Fibroblast of lung (primary cell): Measurements from ENCODE around the gene PHACTR2. TPM values are rescaled to one million over a fixed set of nuclear protein-coding genes. Genes with fewer than 3 reads are reported as not detected.

Experiments used
- DNase-seq, 2 donors: peaks; one replicate each; pipeline versions ENCODE4 v3.0.0 to v3.0.0-alpha.2; 2010; ENCODE audit warnings: low read depth in 2 of 2
- H2AFZ ChIP-seq: 2 replicates; pipeline ENCODE4 v1.5.1; 2012; ENCODE audit warnings: low read length, control low read depth, inconsistent platforms
- H3K27ac ChIP-seq: 2 replicates; pipeline ENCODE4 v1.5.1; 2011; ENCODE audit warnings: low read length, control low read depth; ENCODE audit not compliant: insufficient read depth
- H3K27me3 ChIP-seq: 2 replicates; pipeline ENCODE4 v1.5.1; 2011; ENCODE audit warnings: mild to moderate bottlenecking, low read length; ENCODE audit not compliant: control insufficient read depth, insufficient read depth
- H3K36me3 ChIP-seq: 2 replicates; pipeline ENCODE4 v1.5.1; 2011; ENCODE audit warnings: low read length; ENCODE audit not compliant: control insufficient read depth, insufficient read depth
- H3K4me1 ChIP-seq: 2 replicates; pipeline ENCODE4 v1.5.1; 2011; ENCODE audit warnings: low read length; ENCODE audit not compliant: control insufficient read depth, insufficient read depth; ENCODE audit errors: extremely low read depth
- H3K4me2 ChIP-seq: 2 replicates; pipeline ENCODE4 v1.5.1; 2011; ENCODE audit warnings: low read length, control low read depth; ENCODE audit not compliant: insufficient read depth; ENCODE audit errors: extremely low read depth
- H3K4me3 ChIP-seq, 4 experiments: fragments of 200-600 bp in 1 of 4; sonication (generic) in 1 of 4; replicated peaks in 1 of 4; 2 replicates each; pipeline ENCODE4 v1.5.1; 2011 to 2016; ENCODE audit warnings: low read length in 4 of 4, low read depth in 3 of 4, mild to moderate bottlenecking in 3 of 4, control low read depth in 2 of 4, inconsistent platforms in 1 of 4, mixed read lengths in 1 of 4; ENCODE audit not compliant: insufficient read depth in 1 of 4; ENCODE audit errors: control extremely low read depth in 1 of 4
- H3K79me2 ChIP-seq: 2 replicates; pipeline ENCODE4 v1.5.1; 2012; ENCODE audit warnings: mild to moderate bottlenecking, low read length, inconsistent platforms; ENCODE audit not compliant: control insufficient read depth, insufficient read depth
- H3K9ac ChIP-seq: 2 replicates; pipeline ENCODE4 v1.5.1; 2011; ENCODE audit warnings: mild to moderate bottlenecking, low read length, control low read depth; ENCODE audit not compliant: insufficient read depth
- H3K9me3 ChIP-seq: 2 replicates; pipeline ENCODE4 v1.5.1; 2012; ENCODE audit warnings: low read depth, low read length; ENCODE audit not compliant: control insufficient read depth, insufficient read depth
- H4K20me1 ChIP-seq: 2 replicates; pipeline ENCODE4 v1.5.1; 2011; ENCODE audit warnings: low read length; ENCODE audit not compliant: control insufficient read depth, insufficient read depth; ENCODE audit errors: extremely low read depth
- EZH2 ChIP-seq: IDR thresholded peaks from 2 replicates; pipeline ENCODE4 v1.5.1; 2012; ENCODE audit warnings: low read length, control low read depth, mild to moderate bottlenecking; ENCODE audit errors: missing control alignments
- polyA plus RNA-seq, 2 donors: library from polyadenylated mRNA; depleted of rRNA in 1 of 2; stranded (reverse) in 1 of 2; unstranded in 1 of 2; fragments of >200 nt; gene quantifications; 2 replicates each; pipeline ENCODE4 v1.2.1, GENCODE V29; 2011 to 2012; ENCODE audit warnings: missing spikeins in 1 of 2
- total RNA-seq: library from RNA; depleted of rRNA; stranded (reverse); fragments of >200 nt; gene quantifications from 2 replicates; pipeline ENCODE4 v1.2.1, GENCODE V29; 2014
- TF ChIP-seq, protein P1 (sequence below), 2 donors: IDR thresholded peaks in 1 of 2; conservative IDR thresholded peaks in 1 of 2; 1 replicate in 1 of 2; 2 replicates in 1 of 2; pipeline ENCODE4 v1.5.1; 2011 to 2012; ENCODE audit warnings: low read length in 2 of 2, control low read depth in 1 of 2, inconsistent platforms in 1 of 2, low read depth in 1 of 2, mild to moderate bottlenecking in 1 of 2

PHACTR2 gene
- total and polyA plus RNA-seq, 2 donors (not counting 1 experiment from before 2014, with no cell fraction given) = 40.1 to 55.0 TPM

DNA sequence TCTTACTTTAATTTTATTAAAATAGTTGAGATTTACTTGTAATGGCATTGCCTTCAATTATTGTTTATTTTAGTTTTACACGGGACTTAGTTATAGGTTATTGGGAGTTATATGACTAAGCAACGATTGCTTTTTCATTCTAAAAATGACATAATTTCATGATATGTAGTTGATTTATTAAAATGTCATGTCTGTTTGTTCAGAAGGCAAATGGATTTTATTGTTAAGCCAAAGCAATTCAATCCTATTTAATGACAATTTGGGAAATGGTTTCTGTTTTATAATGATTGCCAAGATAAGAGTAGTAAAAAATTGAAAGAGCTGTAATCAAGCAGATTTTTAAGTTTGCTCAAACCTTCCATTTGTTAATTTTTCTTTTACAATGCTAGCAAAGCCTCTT, 74.7 kb downstream of the PHACTR2 start:
- Histone ChIP-seq H3K9ac (no peak overlapping the region), H3K4me3 (no peak overlapping the region), H3K36me3 (no peaks in the 10 kb centered on the region), H4K20me1 (no peaks in the 10 kb centered on the region), H3K9me3 (no peaks in the 10 kb centered on the region), H3K27ac (no peak overlapping the region), H3K79me2 (no peaks in the 10 kb centered on the region), H2AFZ (no peak overlapping the region), H3K4me1 (no peaks in the 10 kb centered on the region), H3K27me3 (no peaks in the 10 kb centered on the region), H3K4me2 (no peak overlapping the region)
- DNase-seq = no peak
- no peak for TF ChIP-seq EZH2
- TF ChIP-seq, protein P1, sequence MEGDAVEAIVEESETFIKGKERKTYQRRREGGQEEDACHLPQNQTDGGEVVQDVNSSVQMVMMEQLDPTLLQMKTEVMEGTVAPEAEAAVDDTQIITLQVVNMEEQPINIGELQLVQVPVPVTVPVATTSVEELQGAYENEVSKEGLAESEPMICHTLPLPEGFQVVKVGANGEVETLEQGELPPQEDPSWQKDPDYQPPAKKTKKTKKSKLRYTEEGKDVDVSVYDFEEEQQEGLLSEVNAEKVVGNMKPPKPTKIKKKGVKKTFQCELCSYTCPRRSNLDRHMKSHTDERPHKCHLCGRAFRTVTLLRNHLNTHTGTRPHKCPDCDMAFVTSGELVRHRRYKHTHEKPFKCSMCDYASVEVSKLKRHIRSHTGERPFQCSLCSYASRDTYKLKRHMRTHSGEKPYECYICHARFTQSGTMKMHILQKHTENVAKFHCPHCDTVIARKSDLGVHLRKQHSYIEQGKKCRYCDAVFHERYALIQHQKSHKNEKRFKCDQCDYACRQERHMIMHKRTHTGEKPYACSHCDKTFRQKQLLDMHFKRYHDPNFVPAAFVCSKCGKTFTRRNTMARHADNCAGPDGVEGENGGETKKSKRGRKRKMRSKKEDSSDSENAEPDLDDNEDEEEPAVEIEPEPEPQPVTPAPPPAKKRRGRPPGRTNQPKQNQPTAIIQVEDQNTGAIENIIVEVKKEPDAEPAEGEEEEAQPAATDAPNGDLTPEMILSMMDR (conservative IDR thresholded peaks at IDR 0.05 in 1 of 2, IDR thresholded peaks at IDR 0.05 in 1 of 2; ENCODE audit: low read depth in 1 of 2, low read length in 2 of 2) = no peak

DNA sequence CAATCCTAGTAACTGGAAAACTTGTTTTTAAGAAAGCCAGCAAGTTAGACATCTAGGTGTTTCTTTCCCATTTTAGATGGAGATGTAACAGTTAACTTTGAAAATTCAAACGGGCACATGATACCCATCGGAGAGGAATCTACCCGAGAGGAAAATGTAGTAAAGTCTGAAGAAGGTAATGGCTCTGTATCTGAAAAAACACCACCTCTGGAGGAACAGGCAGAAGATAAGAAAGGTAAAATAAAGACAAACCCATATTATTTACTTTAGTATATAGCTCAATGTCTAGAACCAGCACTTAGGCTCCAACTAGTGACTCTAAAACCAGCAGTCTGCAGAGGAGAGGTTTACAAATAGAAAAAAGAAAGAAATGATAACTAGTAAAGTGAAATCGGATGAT, 75.9 kb downstream of the PHACTR2 start:
- Histone ChIP-seq H3K4me2 (no peak overlapping the region), H3K79me2 (no peaks in the 10 kb centered on the region), H3K4me1 (no peaks in the 10 kb centered on the region), H2AFZ (no peak overlapping the region), H3K36me3 (no peaks in the 10 kb centered on the region), H4K20me1 (no peaks in the 10 kb centered on the region), H3K9ac (no peak overlapping the region), H3K27ac (no peak overlapping the region), H3K27me3 (no peaks in the 10 kb centered on the region), H3K4me3 (no peak overlapping the region), H3K9me3 (no peaks in the 10 kb centered on the region)
- DNase-seq = no peak
- TF ChIP-seq, protein P1 (conservative IDR thresholded peaks at IDR 0.05 in 1 of 2, IDR thresholded peaks at IDR 0.05 in 1 of 2; ENCODE audit: low read depth in 1 of 2, low read length in 2 of 2) = no peak
- no peak for TF ChIP-seq EZH2

DNA sequence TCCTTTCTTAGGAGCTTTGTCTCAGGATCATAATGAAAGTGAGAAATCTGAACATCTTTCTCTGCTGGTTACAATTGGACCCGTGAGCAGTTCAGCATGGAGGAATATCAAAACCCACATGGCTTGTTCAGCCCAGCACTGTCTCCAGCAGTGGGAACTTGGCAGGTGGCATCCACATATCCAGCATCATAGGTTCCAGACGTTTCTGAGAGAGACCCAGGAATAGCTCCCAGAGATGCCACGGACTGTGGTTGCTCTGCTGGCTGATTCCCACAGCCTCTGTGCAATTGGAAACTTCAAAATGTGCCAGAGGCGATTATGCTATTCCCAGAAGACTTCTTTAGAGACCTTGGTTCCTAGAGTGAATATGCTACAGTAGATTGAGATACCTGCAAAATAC, 76.4 kb downstream of the PHACTR2 start:
- no peak overlapping the region for H3K4me3 ChIP-seq
- no peak overlapping the region for H3K4me2 ChIP-seq
- H3K9ac ChIP-seq = no peak overlapping the region
- no peaks in the 10 kb centered on the region for H3K36me3 ChIP-seq
- DNase-seq = no peak
- H3K27me3 ChIP-seq = no peaks in the 10 kb centered on the region
- no peak overlapping the region for H3K27ac ChIP-seq
- H3K9me3 ChIP-seq = no peaks in the 10 kb centered on the region
- H3K79me2 ChIP-seq = no peaks in the 10 kb centered on the region
- no peak for TF ChIP-seq EZH2
- TF ChIP-seq, protein P1 (conservative IDR thresholded peaks at IDR 0.05 in 1 of 2, IDR thresholded peaks at IDR 0.05 in 1 of 2; ENCODE audit: low read depth in 1 of 2, low read length in 2 of 2) = no peak
- no peaks in the 10 kb centered on the region for H3K4me1 ChIP-seq
- H2AFZ ChIP-seq = no peak overlapping the region
- no peaks in the 10 kb centered on the region for H4K20me1 ChIP-seq
